H1 (cell line): ENCODE measurements around the gene SH3YL1. TPM values are rescaled to one million over a fixed set of nuclear protein-coding genes. Genes with fewer than 3 reads are reported as not detected.
A peak's percentile ranks its signal among the peaks of the same experiment; 100 is the strongest.

Source experiments
- CTCF ChIA-PET: fragments of 300-600 bp; sonication (Branson Sonifier 250); formaldehyde crosslinking; loops from one replicate; lab custom pipeline; 2021; ENCODE audit not compliant: partially characterized antibody; lab: Charles Lee
- POLR2A ChIA-PET: fragments of 300-600 bp; sonication (Branson Sonifier 250); formaldehyde crosslinking; loops from one replicate; lab custom pipeline; 2021; ENCODE audit warnings: inconsistent platforms; ENCODE audit not compliant: partially characterized antibody; lab: Charles Lee
- DNase-seq, 2 experiments: peaks; one replicate each; pipeline versions ENCODE4 v3.0.0 to v3.0.0-alpha.2; 2010 to 2022; ENCODE audit warnings: low spot score in 2 of 2, low read depth in 1 of 2, mixed read lengths in 1 of 2
- FAIRE-seq: peaks from 2 replicates; lab custom pipeline; 2011; peaks lifted over from hg19 to GRCh38; lab: Jason Lieb, UNC
- H2AFZ ChIP-seq: 2 replicates; pipeline ENCODE4 v1.8.1; 2012; ENCODE audit warnings: low read length, inconsistent platforms
- H2AK5ac ChIP-seq: 2 replicates; pipeline ENCODE4 v1.6.1; 2013; ENCODE audit warnings: low read depth, low read length
- H2BK120ac ChIP-seq: replicated peaks from 2 replicates; pipeline ENCODE3; 2013; ENCODE audit warnings: low read depth, low read length, inconsistent platforms
- H2BK12ac ChIP-seq: 2 replicates; pipeline ENCODE4 v1.6.1; 2013; ENCODE audit warnings: low read depth, low read length
- H2BK15ac ChIP-seq: 2 replicates; pipeline ENCODE4 v1.6.1; 2013; ENCODE audit warnings: low read length
- H2BK20ac ChIP-seq: 2 replicates; pipeline ENCODE4 v1.6.1; 2013; ENCODE audit warnings: low read length
- H2BK5ac ChIP-seq: 2 replicates; pipeline ENCODE4 v1.6.1; 2013; ENCODE audit warnings: low read depth, low read length
- H3K14ac ChIP-seq: 2 replicates; pipeline ENCODE4 v1.6.1; 2013; ENCODE audit warnings: inconsistent platforms; ENCODE audit not compliant: insufficient read length
- H3K18ac ChIP-seq: 2 replicates; pipeline ENCODE4 v1.6.1; 2013; ENCODE audit warnings: low read length; ENCODE audit errors: extremely low read depth
- H3K23ac ChIP-seq: 2 replicates; pipeline ENCODE4 v1.6.1; 2013; ENCODE audit warnings: inconsistent platforms; ENCODE audit not compliant: insufficient read length
- H3K23me2 ChIP-seq: 2 replicates; pipeline ENCODE4 v1.6.1; 2013; ENCODE audit warnings: low read depth, low read length
- H3K27ac ChIP-seq: 2 replicates; pipeline ENCODE4 v1.6.1; 2011; ENCODE audit warnings: low read depth, low read length, inconsistent platforms
- H3K27me3 ChIP-seq, 4 experiments: replicated peaks in 1 of 4; 1 replicate in 1 of 4; 2 replicates in 3 of 4; pipeline versions ENCODE4 v1.6.1 to v1.8.1; 2011 to 2013; ENCODE audit warnings: low read length in 3 of 4, mild to moderate bottlenecking in 3 of 4, inconsistent platforms in 2 of 4, mixed read lengths in 2 of 4, moderate library complexity in 1 of 4; ENCODE audit not compliant: control insufficient read depth in 3 of 4, insufficient read depth in 3 of 4; ENCODE audit errors: extremely low read depth in 1 of 4
- H3K36me3 ChIP-seq, 4 experiments: 2 replicates each; pipeline versions ENCODE4 v1.6.1 to v1.8.1; 2011 to 2013; ENCODE audit warnings: mild to moderate bottlenecking in 4 of 4, low read length in 3 of 4, moderate library complexity in 2 of 4, control low read depth in 1 of 4, inconsistent platforms in 1 of 4; ENCODE audit not compliant: insufficient read depth in 4 of 4, control insufficient read depth in 2 of 4
- H3K4ac ChIP-seq: replicated peaks from 2 replicates; pipeline ENCODE3; 2013; ENCODE audit warnings: low read length, low read depth, mixed read lengths, inconsistent platforms; ENCODE audit not compliant: insufficient read length
- H3K4me1 ChIP-seq, 4 experiments: replicated peaks in 1 of 4; 1 replicate in 1 of 4; 2 replicates in 3 of 4; pipeline versions ENCODE4 v1.6.1 to v1.8.1; 2011 to 2013; ENCODE audit warnings: low read length in 3 of 4, inconsistent platforms in 2 of 4, mixed read lengths in 1 of 4; ENCODE audit not compliant: insufficient read depth in 4 of 4, control insufficient read depth in 3 of 4
- H3K4me2 ChIP-seq, 2 experiments: 2 replicates each; pipeline versions ENCODE4 v1.6.1 to v1.8.1; 2011 to 2013; ENCODE audit warnings: low read depth in 2 of 2, low read length in 2 of 2, control low read depth in 1 of 2, inconsistent platforms in 1 of 2, mild to moderate bottlenecking in 1 of 2; ENCODE audit not compliant: insufficient read depth in 1 of 2
- H3K4me3 ChIP-seq, 4 experiments: fragments of 200-600, 300-600 bp in 1 of 4; sonication (generic), shearing (Covaris generic), sonication (Bioruptor Twin) in 1 of 4; 2 replicates each; pipeline versions ENCODE4 v1.5.1 to v1.8.1; 2011 to 2016; ENCODE audit warnings: low read length in 4 of 4, low read depth in 3 of 4, control low read depth in 2 of 4, inconsistent platforms in 2 of 4, mild to moderate bottlenecking in 2 of 4, mixed read lengths in 1 of 4, moderate library complexity in 1 of 4; ENCODE audit not compliant: insufficient read depth in 2 of 4; ENCODE audit errors: extremely low read depth in 1 of 4
- H3K56ac ChIP-seq: replicated peaks from 2 replicates; pipeline ENCODE3; 2013; ENCODE audit warnings: low read depth, mild to moderate bottlenecking, mixed read lengths, low read length, inconsistent platforms; ENCODE audit not compliant: insufficient read length
- H3K79me1 ChIP-seq: 2 replicates; pipeline ENCODE4 v1.6.1; 2013; ENCODE audit warnings: low read depth, low read length, control low read depth
- H3K79me2 ChIP-seq, 2 experiments: 2 replicates each; pipeline versions ENCODE4 v1.6.1 to v1.8.1; 2012 to 2013; ENCODE audit warnings: low read length in 2 of 2, mild to moderate bottlenecking in 2 of 2, inconsistent platforms in 1 of 2; ENCODE audit not compliant: insufficient read depth in 2 of 2, control insufficient read depth in 1 of 2
- H3K9ac ChIP-seq, 4 experiments: replicated peaks in 1 of 4; 1 replicate in 1 of 4; 2 replicates in 3 of 4; pipeline versions ENCODE4 v1.6.1 to v1.8.1; 2011 to 2013; ENCODE audit warnings: low read depth in 3 of 4, low read length in 3 of 4, control low read depth in 2 of 4, mild to moderate bottlenecking in 2 of 4, moderate library complexity in 2 of 4, inconsistent platforms in 1 of 4; ENCODE audit errors: extremely low read depth in 1 of 4
- H3K9me3 ChIP-seq, 2 experiments: 2 replicates each; pipeline versions ENCODE4 v1.6.1 to v1.8.1; 2012 to 2013; ENCODE audit warnings: mild to moderate bottlenecking in 2 of 2, moderate library complexity in 2 of 2, control low read depth in 1 of 2, inconsistent platforms in 1 of 2, low read depth in 1 of 2, low read length in 1 of 2, mixed read lengths in 1 of 2; ENCODE audit not compliant: insufficient read depth in 2 of 2
- H4K20me1 ChIP-seq, 2 experiments: replicated peaks in 1 of 2; 2 replicates each; pipeline versions ENCODE3 to v1.8.1; 2011 to 2013; ENCODE audit warnings: inconsistent platforms in 2 of 2, low read length in 2 of 2, mild to moderate bottlenecking in 1 of 2; ENCODE audit not compliant: insufficient read depth in 2 of 2, control insufficient read depth in 1 of 2
- H4K5ac ChIP-seq: 2 replicates; pipeline ENCODE4 v1.6.1; 2013; ENCODE audit warnings: low read length, low read depth, mixed read lengths, inconsistent platforms; ENCODE audit not compliant: insufficient read length
- H4K8ac ChIP-seq: 2 replicates; pipeline ENCODE4 v1.8.0; 2013; ENCODE audit warnings: mild to moderate bottlenecking, moderate library complexity, low read length, inconsistent platforms; ENCODE audit not compliant: insufficient read depth; ENCODE audit errors: extremely low read depth
- H4K91ac ChIP-seq: replicated peaks from 2 replicates; pipeline ENCODE3; 2013; ENCODE audit warnings: low read length, mixed read lengths, inconsistent platforms; ENCODE audit not compliant: insufficient read length
- ASH2L ChIP-seq: fragments of 200-600, 300-600 bp; sonication (generic); IDR thresholded peaks from one replicate; pipeline ENCODE4 v1.7.1; 2017; ENCODE audit warnings: low read length
- CBX8 ChIP-seq: fragments of 300-800, 300-1000 bp; sonication (generic); IDR thresholded peaks from 2 replicates; pipeline ENCODE4 v1.7.1; 2016; ENCODE audit warnings: low read depth, low read length, borderline replicate concordance
- E2F6 ChIP-seq: IDR thresholded peaks from 2 replicates; pipeline ENCODE4 v1.6.1; 2012; ENCODE audit warnings: inconsistent platforms
- GABPA ChIP-seq: IDR thresholded peaks from 2 replicates; pipeline ENCODE4 v1.6.1; 2011; ENCODE audit warnings: mild to moderate bottlenecking, low read length, moderate library complexity, borderline replicate concordance; ENCODE audit not compliant: insufficient read depth
- JUN ChIP-seq: IDR thresholded peaks from 2 replicates; pipeline ENCODE4 v1.6.1; 2011; ENCODE audit warnings: low read depth, mild to moderate bottlenecking, improper control_type of control experiment, low read length
- KDM4A ChIP-seq: IDR thresholded peaks from one replicate; pipeline ENCODE4 v1.7.1; 2012; ENCODE audit warnings: low read depth, mild to moderate bottlenecking, moderate library complexity, low read length, inconsistent platforms; ENCODE audit not compliant: severe bottlenecking
- MAFK ChIP-seq: IDR thresholded peaks from 2 replicates; pipeline ENCODE4 v1.6.1; 2012; ENCODE audit warnings: low read depth, mild to moderate bottlenecking, improper control_type of control experiment, low read length
- SIX5 ChIP-seq: IDR thresholded peaks from 2 replicates; pipeline ENCODE4 v1.6.1; 2011; ENCODE audit warnings: mild to moderate bottlenecking, low read depth, low read length
- SP1 ChIP-seq: IDR thresholded peaks from 2 replicates; pipeline ENCODE4 v1.6.1; 2011; ENCODE audit warnings: low read depth, low read length
- SRF ChIP-seq: IDR thresholded peaks from 2 replicates; pipeline ENCODE4 v1.6.1; 2011; ENCODE audit warnings: mild to moderate bottlenecking, low read depth, low read length, moderate library complexity
- SUZ12 ChIP-seq: fragments of 200-600 bp; sonication (generic); IDR thresholded peaks from 2 replicates; pipeline ENCODE4 v1.6.1; 2012; ENCODE audit warnings: mild to moderate bottlenecking, inconsistent platforms, low read length, moderate library complexity, mixed read lengths
- TEAD4 ChIP-seq: IDR thresholded peaks from 2 replicates; pipeline ENCODE4 v1.6.1; 2012; ENCODE audit warnings: low read depth, low read length, inconsistent platforms, mixed read lengths
- YY1 ChIP-seq: IDR thresholded peaks from 2 replicates; pipeline ENCODE4 v1.6.1; 2011; ENCODE audit warnings: low read depth, mild to moderate bottlenecking, low read length
- ZNF274 ChIP-seq: IDR thresholded peaks from 2 replicates; pipeline ENCODE4 v1.7.0; 2012; ENCODE audit warnings: low read length, borderline replicate concordance; ENCODE audit errors: extremely low read depth
- WGBS, 2 experiments: shearing (Covaris generic) in 1 of 2; methylation state at CpG; one replicate each; pipeline versions ENCODE4 v1.1.6 to v1.1.7; 2013 to 2015; ENCODE audit warnings: low lambda C conversion rate in 2 of 2, mixed read lengths in 2 of 2, inconsistent platforms in 1 of 2, low coverage in 1 of 2, missing lambda C conversion rate in 1 of 2; ENCODE audit not compliant: insufficient replicate concordance in 2 of 2, insufficient coverage in 1 of 2, insufficient read length in 1 of 2; ENCODE audit errors: extremely low coverage in 1 of 2, missing lambda C conversion rate in 1 of 2; 5-methylcytosine and 5-hydroxymethylcytosine counted together
- polyA plus RNA-seq, 7 experiments: library from polyadenylated mRNA; depleted of rRNA in 3 of 7; stranded (reverse) in 5 of 7; unstranded in 2 of 7; fragments of >200 nt in 5 of 7; fragments of 200-250 nt in 2 of 7; gene quantifications; 1 replicate in 5 of 7; 2 replicates in 1 of 7; 4 replicates in 1 of 7; pipeline versions ENCODE4 v1.2.1 to v1.2.3, GENCODE V29; 2011 to 2013; ENCODE audit warnings: missing spikeins in 2 of 7, mixed read lengths in 2 of 7
- total RNA-seq: library from RNA; stranded (reverse); fragmentation: NEBNext Ultra II Directional; extraction: Animal tissue kit (Norgen Biotek cat#: 25700); gene quantifications from 2 replicates; pipeline ENCODE4 v1.2.1, GENCODE V29; 2021

SH3YL1 gene
- total and polyA plus RNA-seq, 2 of the 8 experiments (the other 6 are each of a cell fraction or from before 2014, with no cell fraction given): 13.6 to 37.2 TPM

- Histone ChIP-seq H2BK20ac (no peak overlapping the region), H2AFZ (no peak overlapping the region), H3K79me2 (peaks cover 0 to 2% of the 10 kb centered on the region in 2 experiments; a peak in 1 of 4 replicates), H4K8ac (no peak overlapping the region), H3K14ac (no peak overlapping the region), H4K5ac (no peak overlapping the region), H2BK120ac (no peak overlapping the region), H2AK5ac (no peak overlapping the region), H3K23me2 (no peaks in the 10 kb centered on the region), H3K23ac (no peak overlapping the region), H3K27ac (no peak overlapping the region), H2BK12ac (0 out of 2 replicates have a peak overlapping the region, but pooled peaks have one; percentile 35), H4K91ac (no peak overlapping the region), H3K36me3 (peaks cover 0 to 14% (median 3%) of the 10 kb centered on the region in 4 experiments; a peak in 3 of 8 replicates), H3K79me1 (no peaks in the 10 kb centered on the region), H2BK5ac (no peak overlapping the region), H3K9me3 (peaks cover 11 to 12% of the 10 kb centered on the region in 2 experiments), H3K4me3 (no peak overlapping the region), H3K27me3 (no peaks in the 10 kb centered on the region), H3K4me1 (no peaks in the 10 kb centered on the region), H3K9ac (peak overlapping the region in 1 of 4 experiments; percentile 34; a peak in 1 of 7 replicates), H3K18ac (no peak overlapping the region), H3K4ac (no peak overlapping the region), H2BK15ac (no peak overlapping the region), H4K20me1 (peaks cover 0 to 4% of the 10 kb centered on the region in 2 experiments), H3K4me2 (no peak overlapping the region), H3K56ac (no peak overlapping the region)
- DNase-seq (no peak), FAIRE-seq (no peak)
- ChIA-PET CTCF (interaction anchor here (0.8 to 2.0 kb wide), 4 partner anchors 8 to 77 kb away, joined by 3 to 7 read pairs (median 3); no protein-coding TSS in a partner anchor), POLR2A (interaction anchor here (0.7 kb wide), 1 partner anchor 30 kb away, joined by 3 read pairs; no protein-coding TSS in a partner anchor)
- 89% methylated on average over 7 of the region's 7 CpGs; no CpG with 5 or more reads in 1 of the 2 experiments for WGBS, 2 experiments
- no peak for TF ChIP-seq KDM4A
- TF ChIP-seq E2F6: no peak
- no peak for TF ChIP-seq YY1
- no peak for TF ChIP-seq SRF
- no peak for TF ChIP-seq MAFK
- no peak for TF ChIP-seq ASH2L
- TF ChIP-seq JUN: no peak
- no peak for TF ChIP-seq SP1
- TF ChIP-seq TEAD4: no peak
- TF ChIP-seq ZNF274: no peak
- no peak for TF ChIP-seq CBX8
- no peak for TF ChIP-seq SIX5
- TF ChIP-seq GABPA: no peak
- TF ChIP-seq SUZ12: no peak
These were observed 9.6 kb downstream of the SH3YL1 start for GRCh38 chr2:254241-254640.
